Measurements from ENCODE around the gene ASB14. TPM values are rescaled to one million over a fixed set of nuclear protein-coding genes. Genes with fewer than 3 reads are reported as not detected.
A peak's percentile ranks its signal among the peaks of the same experiment; 100 is the strongest.

The ASB14 gene
- total RNA-seq, 1 donor from 2014 or later, result not detected

GRCh38 chr3:57227930-57228751 lies 64.3 kb downstream of the ASB14 start:
- TF ChIP-seq CTCF (IDR thresholded peaks at IDR 0.05), result no peak
- intact Hi-C loops (cut with DNase I), result no loop called here

GRCh38 chr3:57227204-57227929 lies 65.1 kb downstream of the ASB14 start, which contains the start of gene APPL1:
Gene APPL1, plus strand, starts transcription at chr3:57227729. Its CDS starts 155 bp downstream, at chr3:57227884.
- intact Hi-C loops (cut with DNase I), result no loop called here
- Histone ChIP-seq H3K27ac (peak within 1 kb of the TSS; percentile 90), H3K27me3 (no peaks in the 10 kb centered on the region), H3K4me3 (peak within 1 kb of the TSS; percentile 84), H3K4me1 (peaks cover 22% of the 10 kb centered on the region), H3K36me3 (no peaks in the 10 kb centered on the region), H3K9me3 (no peaks in the 10 kb centered on the region)
- peak; percentile 99 for ATAC-seq
- no peak for TF ChIP-seq CTCF (IDR thresholded peaks at IDR 0.05)
- DNase-seq, result peak; percentile 97

More at GRCh38 chr3:57227930-57228751, 64.3 kb downstream of the ASB14 start:
- Histone ChIP-seq H3K4me1 (peaks cover 22% of the 10 kb centered on the region), H3K27me3 (no peaks in the 10 kb centered on the region), H3K9me3 (no peaks in the 10 kb centered on the region), H3K4me3 (peak overlapping the region; percentile 84), H3K27ac (peak overlapping the region; percentile 90), H3K36me3 (no peaks in the 10 kb centered on the region)
- DNase-seq (peak; percentile 79), ATAC-seq (peak; percentile 85)

GRCh38 chr3:57226176-57226575 lies 66.3 kb downstream of the ASB14 start:
- H3K27ac ChIP-seq, result no peak overlapping the region
- no peaks in the 10 kb centered on the region for H3K27me3 ChIP-seq
- no peak overlapping the region for H3K4me3 ChIP-seq
- ATAC-seq (no peak), DNase-seq (no peak)
- H3K9me3 ChIP-seq, result no peaks in the 10 kb centered on the region
- TF ChIP-seq CTCF (IDR thresholded peaks at IDR 0.05), result no peak
- H3K4me1 ChIP-seq, result peaks cover 22% of the 10 kb centered on the region
- intact Hi-C loops (cut with DNase I), result no loop called here
- no peaks in the 10 kb centered on the region for H3K36me3 ChIP-seq

GRCh38 chr3:57224856-57225255 lies 67.6 kb downstream of the ASB14 start:
- DNase-seq, result no peak
- H3K4me3 ChIP-seq, result no peak overlapping the region
- intact Hi-C loops (cut with DNase I), result no loop called here
- TF ChIP-seq CTCF (IDR thresholded peaks at IDR 0.05), result no peak
- H3K36me3 ChIP-seq, result no peaks in the 10 kb centered on the region
- H3K27me3 ChIP-seq, result no peaks in the 10 kb centered on the region
- no peak for ATAC-seq
- no peaks in the 10 kb centered on the region for H3K9me3 ChIP-seq
- no peak overlapping the region for H3K27ac ChIP-seq
- H3K4me1 ChIP-seq, result peaks cover 18% of the 10 kb centered on the region

GRCh38 chr3:57221883-57222282 lies 70.6 kb downstream of the ASB14 start:
- no peak overlapping the region for H3K4me3 ChIP-seq
- H3K27ac ChIP-seq, result no peak overlapping the region
- intact Hi-C loops (cut with DNase I), result no loop called here
- peaks cover 3% of the 10 kb centered on the region for H3K4me1 ChIP-seq
- no peaks in the 10 kb centered on the region for H3K36me3 ChIP-seq
- ATAC-seq (no peak), DNase-seq (no peak)
- TF ChIP-seq CTCF (IDR thresholded peaks at IDR 0.05), result peak; percentile 20
- H3K27me3 ChIP-seq, result no peaks in the 10 kb centered on the region
- H3K9me3 ChIP-seq, result no peaks in the 10 kb centered on the region

Other genes starting within 250 kb of the ASB14 start
- gene SPATA12, start 232.0 kb downstream of the ASB14 start, total RNA-seq, result 0.38 TPM
- gene IL17RD, start 127.3 kb downstream of the ASB14 start, total RNA-seq, result 1.1 TPM
- gene HESX1, start 92.7 kb downstream of the ASB14 start, total RNA-seq, result 1.2 TPM
- 42.8 TPM for gene APPL1, start 65.0 kb downstream of the ASB14 start, total RNA-seq

All from upper lobe of right lung (tissue), 1 donor.